Vagina (tissue), 2 donors: ENCODE results near the gene PRR18.

Source experiments
- POLR2A ChIP-seq, 2 donors: fragments of 450-650 bp; IDR thresholded peaks; one replicate each; pipeline ENCODE4 v1.6.1; 2017; ENCODE audit warnings: antibody characterized with exemption in 2 of 2, mild to moderate bottlenecking in 2 of 2, moderate library complexity in 2 of 2
- POLR2AphosphoS5 ChIP-seq, 2 donors: sonication (generic); formaldehyde crosslinking; IDR thresholded peaks; one replicate each; pipeline ENCODE4 v1.9.0; 2017; ENCODE audit warnings: antibody characterized with exemption in 2 of 2, mild to moderate bottlenecking in 2 of 2, low read depth in 1 of 2; ENCODE audit not compliant: insufficient read depth in 1 of 2

GRCh38 chr6:166335378-166336302 lies 27.4 kb upstream of the PRR18 start:
- no peak for TF ChIP-seq POLR2AphosphoS5 (IDR thresholded peaks at IDR 0.05; ENCODE audit: insufficient read depth in 1 of 2, low read depth in 1 of 2)
- no peak for TF ChIP-seq POLR2A (IDR thresholded peaks at IDR 0.05)
